GM21360 (cell line): Measurements from ENCODE around the gene TTC8.
A peak's percentile ranks its signal among the peaks of the same experiment; 100 is the strongest.
"Not testable (repeated sequence)": the region's sequence is repeated elsewhere in the genome, so short reads cannot be mapped to it uniquely, and the experiment has no call there.

ENCODE experiments used
- ATAC-seq: cut with Tn5 transposase; IDR thresholded peaks from one replicate; pipeline ENCODE4 v1.9.1; 2021; ENCODE audit warnings: mild to moderate bottlenecking, moderate library complexity; ENCODE audit not compliant: unreplicated experiment

Gene TTC8

GRCh38 chr14:88824314-88825077 is at the start of gene TTC8:
Gene TTC8 (plus strand): TSS chr14:88824651. CDS start chr14:88824708, 57 bp downstream.
- ATAC-seq = peak; percentile 97

GRCh38 chr14:88775532-88775931 is 48.9 kb upstream of the TTC8 start:
- ATAC-seq = no peak

GRCh38 chr14:88785911-88786310 is 38.5 kb upstream of the TTC8 start:
- no peak for ATAC-seq

GRCh38 chr14:88786715-88787114 is 37.7 kb upstream of the TTC8 start:
- ATAC-seq = no peak

- not testable (repeated sequence) for ATAC-seq
Observed at GRCh38 chr14:88789573-88789972, 34.9 kb upstream of the TTC8 start.

GRCh38 chr14:88790501-88791251 is 33.8 kb upstream of the TTC8 start:
- ATAC-seq = no peak

GRCh38 chr14:88791252-88791621 is 33.2 kb upstream of the TTC8 start:
- no peak for ATAC-seq

- ATAC-seq = peak; percentile 9
Observed at GRCh38 chr14:88791629-88792472, 32.6 kb upstream of the TTC8 start.

GRCh38 chr14:88792473-88793258 is 31.8 kb upstream of the TTC8 start, which contains the start of gene EML5:
Gene EML5 (minus strand): TSS chr14:88792953. CDS start chr14:88792503, 450 bp downstream.
- ATAC-seq = peak; percentile 92

- no peak for ATAC-seq
Observed at GRCh38 chr14:88793259-88793625, 31.2 kb upstream of the TTC8 start.

- no peak for ATAC-seq
Observed at GRCh38 chr14:88798156-88798555, 26.3 kb upstream of the TTC8 start.

- ATAC-seq = no peak
Observed at GRCh38 chr14:88799522-88799921, 24.9 kb upstream of the TTC8 start.

- ATAC-seq = no peak
Observed at GRCh38 chr14:88802596-88802995, 21.9 kb upstream of the TTC8 start.

- no peak for ATAC-seq
Observed at GRCh38 chr14:88804035-88804434, 20.4 kb upstream of the TTC8 start.

GRCh38 chr14:88804477-88804876 is 20.0 kb upstream of the TTC8 start:
- ATAC-seq = no peak

- ATAC-seq = no peak
Observed at GRCh38 chr14:88808359-88808758, 16.1 kb upstream of the TTC8 start.

- ATAC-seq = no peak
Observed at GRCh38 chr14:88815980-88816379, 8.5 kb upstream of the TTC8 start.

GRCh38 chr14:88818018-88818417 is 6.4 kb upstream of the TTC8 start:
- ATAC-seq = peak; percentile 81

- ATAC-seq = not testable (repeated sequence)
Observed at GRCh38 chr14:88819674-88820073, 4.8 kb upstream of the TTC8 start.

- ATAC-seq = no peak
Observed at GRCh38 chr14:88821378-88821777, 3.1 kb upstream of the TTC8 start.

- ATAC-seq = no peak
Observed at GRCh38 chr14:88821888-88822287, 2.6 kb upstream of the TTC8 start.
